HUES6 (cell line): Measurements from ENCODE around the gene OCA2.
A peak's percentile ranks its signal among the peaks of the same experiment; 100 is the strongest.
"Not testable (repeated sequence)": the region's sequence is repeated elsewhere in the genome, so short reads cannot be mapped to it uniquely, and the experiment has no call there.

ENCODE experiments used
- H3K27ac ChIP-seq: 2 replicates; pipeline ENCODE4 v1.7.0; 2013; ENCODE audit warnings: low read depth, mild to moderate bottlenecking, low read length, inconsistent platforms
- H3K27me3 ChIP-seq: 2 replicates; pipeline ENCODE4 v1.6.1; 2013; ENCODE audit warnings: low read length; ENCODE audit not compliant: control insufficient read depth, insufficient read depth
- H3K36me3 ChIP-seq: 2 replicates; pipeline ENCODE4 v1.6.1; 2013; ENCODE audit warnings: low read length; ENCODE audit not compliant: control insufficient read depth, insufficient read depth
- H3K4me1 ChIP-seq: 2 replicates; pipeline ENCODE4 v1.6.1; 2013; ENCODE audit warnings: low read length; ENCODE audit not compliant: control insufficient read depth, insufficient read depth
- H3K4me3 ChIP-seq: 2 replicates; pipeline ENCODE4 v1.5.1; 2013; ENCODE audit warnings: low read depth, low read length
- H3K9ac ChIP-seq: one replicate; pipeline ENCODE4 v1.6.1; 2013; ENCODE audit warnings: mild to moderate bottlenecking, low read length
- H3K9me3 ChIP-seq: 2 replicates; pipeline ENCODE4 v1.6.1; 2013; ENCODE audit warnings: low read depth, low read length; ENCODE audit not compliant: control insufficient read depth, insufficient read depth

The OCA2 gene

DNA sequence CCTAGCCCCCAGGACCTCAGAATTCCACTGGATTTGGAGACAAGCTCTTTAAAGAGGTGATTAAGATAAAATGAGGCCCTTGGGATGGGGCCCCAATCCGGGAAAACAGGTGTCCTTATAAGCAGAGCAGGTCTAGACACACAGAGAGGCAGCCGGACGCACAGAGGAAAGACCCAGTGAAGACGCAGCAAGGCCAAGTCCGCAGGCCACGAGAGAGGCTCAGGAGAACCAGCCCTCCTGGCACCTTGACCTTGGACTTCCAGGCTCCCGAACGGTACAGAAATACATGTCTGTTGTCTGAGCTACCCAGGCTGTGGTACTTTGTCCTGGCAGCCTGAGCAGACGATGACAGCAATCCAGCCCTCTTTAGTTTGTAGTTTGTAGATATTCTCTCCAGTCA, 324.5 kb downstream of the OCA2 start:
- Histone ChIP-seq H3K9ac (no peak overlapping the region), H3K9me3 (no peaks in the 10 kb centered on the region), H3K27ac (no peak overlapping the region), H3K36me3 (no peaks in the 10 kb centered on the region), H3K4me1 (no peaks in the 10 kb centered on the region), H3K4me3 (no peak overlapping the region), H3K27me3 (no peaks in the 10 kb centered on the region)

DNA sequence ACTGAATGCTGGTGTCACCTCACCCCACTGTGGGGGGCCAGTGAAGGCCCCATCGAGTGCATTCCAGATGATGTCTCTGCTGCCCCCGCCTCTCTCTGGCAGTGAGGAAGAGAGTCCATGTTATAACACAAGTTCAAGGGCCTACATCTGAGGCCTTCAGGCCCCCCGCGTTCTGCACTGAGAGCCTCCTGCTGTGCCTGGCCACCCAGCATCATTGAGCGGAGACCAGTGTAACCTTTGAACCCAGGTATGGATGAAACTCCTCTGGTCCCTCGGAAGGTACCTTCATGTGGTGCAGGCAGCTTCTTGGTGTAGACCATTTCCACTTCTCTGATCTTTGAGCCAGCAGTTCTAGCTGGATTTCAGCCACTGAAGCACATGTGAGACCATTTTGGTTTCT, 324.9 kb downstream of the OCA2 start:
- no peak overlapping the region for H3K4me3 ChIP-seq
- H3K9ac ChIP-seq, result no peak overlapping the region
- H3K4me1 ChIP-seq, result no peaks in the 10 kb centered on the region
- no peaks in the 10 kb centered on the region for H3K27me3 ChIP-seq
- H3K36me3 ChIP-seq, result no peaks in the 10 kb centered on the region
- no peaks in the 10 kb centered on the region for H3K9me3 ChIP-seq
- H3K27ac ChIP-seq, result no peak overlapping the region

DNA sequence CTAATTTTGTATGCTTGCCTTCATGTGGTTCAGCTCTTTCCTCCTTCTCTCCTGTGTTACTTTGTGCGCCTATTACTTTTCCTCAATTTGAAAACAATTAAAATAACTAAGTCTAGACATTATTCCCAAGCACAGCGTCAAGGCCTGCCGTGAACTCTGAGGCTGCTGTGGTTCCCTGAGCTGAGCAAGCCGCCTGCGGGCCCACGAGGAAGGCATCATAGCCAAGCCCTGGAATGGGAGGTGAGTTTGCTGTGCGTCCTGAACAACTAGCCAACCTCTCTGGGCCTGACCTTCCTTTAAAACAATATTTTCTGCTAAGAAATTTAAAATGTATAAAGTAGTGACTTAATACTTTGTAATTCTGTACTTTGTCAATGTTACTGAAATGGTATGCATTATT, 327.2 kb downstream of the OCA2 start:
- Histone ChIP-seq H3K4me1 (peaks cover 9% of the 10 kb centered on the region; the same call in 1 of the 2 replicates), H3K27ac (no peak overlapping the region), H3K9me3 (peaks cover 5% of the 10 kb centered on the region), H3K36me3 (no peaks in the 10 kb centered on the region), H3K9ac (no peak overlapping the region), H3K27me3 (no peaks in the 10 kb centered on the region), H3K4me3 (no peak overlapping the region)

DNA sequence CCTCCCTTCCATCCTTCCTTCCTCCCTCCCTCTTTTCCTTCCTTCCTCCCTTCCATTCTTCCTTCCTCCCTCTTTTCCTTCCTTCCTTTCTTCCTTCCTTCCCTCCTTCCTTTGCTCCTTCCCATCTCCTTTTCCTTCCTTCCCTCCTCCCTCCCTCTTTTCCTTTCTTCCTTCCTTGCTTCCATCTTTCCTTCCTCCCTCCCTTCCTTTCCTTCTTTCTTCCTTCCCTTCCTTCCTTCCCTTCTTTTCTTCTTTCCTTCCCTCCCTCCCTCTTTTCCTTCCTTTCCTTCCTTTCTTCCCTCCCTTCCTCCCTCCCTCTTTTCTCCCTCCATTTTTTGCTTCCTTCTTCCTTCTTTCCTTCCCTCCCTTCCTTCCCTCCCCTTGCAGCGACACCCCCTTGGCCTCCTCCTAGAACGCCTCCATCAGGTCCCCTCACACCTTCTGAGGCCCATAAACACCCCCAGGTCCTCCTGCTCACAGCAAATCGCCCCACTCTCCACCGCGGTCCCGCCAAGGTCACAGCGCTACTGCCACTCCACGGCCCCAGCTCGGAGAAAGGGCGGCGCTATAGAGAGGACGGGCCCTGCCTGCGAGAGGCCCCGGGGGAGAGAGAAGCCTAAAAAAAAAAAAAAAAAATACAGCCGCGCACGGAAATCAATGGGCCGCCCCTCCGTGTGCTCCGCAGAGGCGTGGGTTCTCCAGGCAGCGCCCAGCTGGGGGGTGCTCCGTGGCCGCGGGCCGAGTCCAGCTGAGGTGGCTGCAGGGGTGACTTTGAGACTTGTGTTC, 328.2 kb downstream of the OCA2 start:
- Histone ChIP-seq H3K9me3 (peaks cover 12% of the 10 kb centered on the region), H3K9ac (no peak overlapping the region), H3K27ac (no peak overlapping the region)

DNA sequence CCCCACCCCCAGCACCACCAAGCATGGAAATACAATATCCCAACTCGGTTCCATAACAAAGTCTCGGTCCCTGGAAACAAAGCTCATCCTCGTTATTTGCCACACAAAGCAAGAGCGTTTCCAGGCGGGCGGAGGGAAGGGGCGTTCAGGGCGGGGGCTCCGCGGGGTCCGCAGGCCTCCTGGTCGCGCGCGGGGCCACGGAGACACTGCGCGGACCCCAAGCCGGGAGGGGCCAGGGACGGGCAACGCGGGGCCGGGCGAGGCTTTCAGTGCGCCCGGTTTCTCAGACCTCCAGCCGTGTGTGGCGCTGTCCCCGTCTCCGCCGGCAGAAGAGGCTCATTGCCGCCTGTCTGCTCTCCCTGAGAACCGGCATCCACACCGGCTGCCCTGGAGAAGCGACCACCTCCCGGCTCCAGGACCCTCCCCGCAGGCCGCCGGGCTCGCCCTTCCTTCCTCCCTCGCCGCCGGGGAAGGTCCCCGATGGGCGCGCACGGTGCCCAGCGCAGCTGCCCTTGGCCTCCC, 329.0 kb downstream of the OCA2 start:
- Histone ChIP-seq H3K36me3 (no peaks in the 10 kb centered on the region), H3K4me1 (peaks cover 9% of the 10 kb centered on the region; the same call in 1 of the 2 replicates), H3K9me3 (peaks cover 12% of the 10 kb centered on the region), H3K27me3 (no peaks in the 10 kb centered on the region), H3K27ac (no peak overlapping the region), H3K4me3 (no peak overlapping the region), H3K9ac (no peak overlapping the region)

More for the DNA sequence above, 328.2 kb downstream of the OCA2 start:
- Histone ChIP-seq H3K4me3 (no peak overlapping the region), H3K4me1 (peaks cover 9% of the 10 kb centered on the region; the same call in 1 of the 2 replicates), H3K27me3 (no peaks in the 10 kb centered on the region), H3K36me3 (no peaks in the 10 kb centered on the region)

DNA sequence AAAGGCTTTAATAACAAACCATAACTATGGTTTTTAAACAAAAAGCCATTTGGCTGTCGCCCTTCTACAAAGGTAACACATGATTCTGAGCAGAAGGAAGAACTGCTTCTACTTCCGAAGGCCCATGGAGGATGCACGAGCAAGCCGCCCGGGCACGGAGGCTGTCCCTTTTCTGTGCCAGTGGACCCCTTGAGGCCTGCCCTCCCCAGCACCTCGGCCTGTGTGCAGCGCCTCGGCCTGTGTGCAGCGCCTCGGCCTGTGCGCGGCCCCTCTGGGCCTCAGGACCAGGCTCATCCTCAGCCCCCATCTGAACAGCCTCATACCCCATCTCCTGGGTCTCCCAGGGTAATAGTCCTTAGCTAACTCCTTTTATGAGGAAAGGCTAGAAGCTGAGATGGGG, 329.5 kb downstream of the OCA2 start:
- Histone ChIP-seq H3K4me1 (peaks cover 13% of the 10 kb centered on the region), H3K27ac (no peak overlapping the region), H3K27me3 (no peaks in the 10 kb centered on the region), H3K9ac (no peak overlapping the region), H3K9me3 (peaks cover 12% of the 10 kb centered on the region), H3K36me3 (no peaks in the 10 kb centered on the region), H3K4me3 (no peak overlapping the region)

DNA sequence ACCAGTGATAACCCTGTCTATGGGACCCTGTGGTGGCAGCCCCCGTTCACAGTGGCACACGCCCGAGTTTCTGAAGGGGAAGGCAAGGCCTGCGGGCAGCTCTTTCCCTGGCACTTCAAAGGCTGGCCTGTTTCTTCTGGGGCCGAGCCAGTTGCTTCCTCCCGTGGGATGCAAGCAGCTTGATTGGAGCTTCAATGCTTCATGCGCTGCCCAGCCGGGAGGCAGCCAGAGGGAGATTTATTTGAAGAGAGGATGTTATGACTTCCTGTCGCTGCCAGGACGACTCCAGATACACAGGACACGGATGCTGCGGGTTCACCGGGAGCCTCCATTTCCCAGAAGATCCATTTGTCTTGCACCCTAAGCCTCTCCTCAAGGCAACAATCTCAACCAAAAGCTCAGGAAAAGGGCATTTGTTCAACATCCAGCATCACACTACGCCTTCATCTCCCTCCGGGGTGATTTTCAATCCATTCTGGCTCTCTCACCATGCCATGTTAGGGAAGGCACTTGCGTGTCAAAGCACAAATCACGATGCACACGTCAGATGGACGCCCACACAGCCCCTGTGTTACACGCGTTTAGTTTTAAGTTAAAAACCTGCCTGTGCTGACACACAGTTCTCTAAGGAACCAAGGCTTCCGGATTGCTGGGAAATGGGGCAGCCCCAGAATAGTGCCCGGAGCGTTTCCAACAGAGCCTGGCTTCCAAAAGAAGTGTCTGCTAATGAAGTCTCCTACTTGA, 330.2 kb downstream of the OCA2 start:
- no peaks in the 10 kb centered on the region for H3K36me3 ChIP-seq
- H3K27ac ChIP-seq, result no peak overlapping the region
- no peaks in the 10 kb centered on the region for H3K27me3 ChIP-seq
- peaks cover 12% of the 10 kb centered on the region for H3K9me3 ChIP-seq
- H3K9ac ChIP-seq, result no peak overlapping the region
- H3K4me1 ChIP-seq, result peaks cover 20% of the 10 kb centered on the region
- no peak overlapping the region for H3K4me3 ChIP-seq

DNA sequence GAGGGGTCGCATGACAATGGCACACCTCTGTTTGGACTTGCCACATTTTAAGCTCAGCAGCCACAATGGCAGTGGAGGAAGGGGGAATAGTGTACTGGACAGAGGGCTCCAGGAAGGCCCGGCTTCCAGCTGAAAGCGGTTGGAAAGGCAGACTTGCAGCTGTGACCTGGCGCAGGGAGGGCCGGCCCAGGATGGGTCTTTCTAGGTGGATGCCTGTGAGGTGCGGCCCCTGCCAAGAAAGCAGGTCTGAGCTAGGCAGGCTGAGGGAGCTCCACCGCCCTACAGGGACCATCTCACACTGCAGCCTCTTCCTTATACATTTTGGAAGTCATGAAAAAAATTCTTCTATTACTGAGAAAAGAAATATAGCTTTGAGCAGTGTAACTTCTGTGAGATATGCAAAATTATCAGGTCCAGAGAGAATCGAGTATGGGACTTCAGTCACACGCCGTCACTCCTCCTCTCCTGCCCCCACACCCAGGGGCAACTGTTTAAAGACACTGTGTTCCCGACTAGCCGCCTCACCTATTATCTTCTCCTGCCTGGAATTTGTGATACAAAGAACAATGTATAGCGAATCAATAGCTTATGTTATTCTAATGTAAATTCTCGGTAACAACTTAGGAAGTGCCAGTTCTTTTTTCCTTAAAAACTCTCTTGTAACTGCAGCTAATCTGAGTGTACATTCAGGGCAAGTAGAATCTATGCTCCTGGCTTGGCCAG, 331.0 kb downstream of the OCA2 start:
- Histone ChIP-seq H3K4me1 (peaks cover 26% of the 10 kb centered on the region), H3K27me3 (no peaks in the 10 kb centered on the region), H3K27ac (no peak overlapping the region), H3K9ac (no peak overlapping the region), H3K36me3 (no peaks in the 10 kb centered on the region), H3K9me3 (peaks cover 12% of the 10 kb centered on the region), H3K4me3 (no peak overlapping the region)

DNA sequence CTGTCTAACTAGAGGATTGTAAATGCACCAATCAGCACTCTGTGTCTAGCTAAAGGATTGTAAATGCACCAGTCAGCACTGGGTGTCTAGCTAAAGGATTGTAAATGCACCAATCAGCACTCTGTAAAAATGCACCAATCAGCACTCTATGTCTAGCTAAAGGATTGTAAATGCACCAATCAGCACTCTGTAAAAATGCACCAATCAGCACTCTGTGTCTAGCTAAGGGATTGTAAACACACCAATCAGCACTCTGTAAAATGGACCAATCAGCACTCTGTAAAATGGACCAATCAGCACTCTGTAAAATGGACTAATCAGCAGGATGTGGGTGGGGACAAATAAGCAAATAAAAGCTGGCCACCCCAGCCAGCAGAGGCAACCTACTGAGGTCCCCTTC, 331.7 kb downstream of the OCA2 start:
- not testable (repeated sequence) for H3K36me3 ChIP-seq, H3K27ac ChIP-seq, H3K4me3 ChIP-seq, H3K27me3 ChIP-seq, H3K9ac ChIP-seq
- Histone ChIP-seq H3K9me3 (peaks cover 12% of the 10 kb centered on the region), H3K4me1 (peaks cover 26% of the 10 kb centered on the region)

DNA sequence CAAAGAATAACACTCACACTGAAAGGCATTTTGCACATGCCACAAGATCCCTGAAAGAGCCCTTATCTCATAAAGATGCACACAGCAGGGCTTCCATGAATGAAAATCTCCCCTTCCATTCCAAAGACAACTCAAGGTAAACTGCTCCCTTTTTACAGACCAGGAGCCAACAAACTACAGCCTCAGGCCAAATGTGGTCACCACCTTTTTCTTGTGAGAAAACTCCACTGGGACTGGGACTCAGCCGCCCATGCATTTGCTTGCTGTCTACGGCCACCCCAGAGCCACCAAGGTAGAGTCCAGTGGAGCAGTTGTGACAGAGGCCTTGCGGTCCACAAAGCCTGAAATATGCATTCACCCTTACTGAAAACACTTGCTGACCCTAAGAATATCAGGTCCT, 334.8 kb downstream of the OCA2 start:
- H3K4me3 ChIP-seq, result no peak overlapping the region
- H3K4me1 ChIP-seq, result peaks cover 26% of the 10 kb centered on the region
- peaks cover 12% of the 10 kb centered on the region for H3K9me3 ChIP-seq
- H3K9ac ChIP-seq, result no peak overlapping the region
- no peaks in the 10 kb centered on the region for H3K36me3 ChIP-seq
- H3K27me3 ChIP-seq, result no peaks in the 10 kb centered on the region
- peak overlapping the region; percentile 41; the same call in 1 of the 2 replicates for H3K27ac ChIP-seq
